Left ventricle myocardium inferior (tissue), 1 donor: ENCODE results near the gene FLACC1. TPM values are rescaled to one million over a fixed set of nuclear protein-coding genes. Genes with fewer than 3 reads are reported as not detected.

Source experiments
- DNase-seq: peaks from one replicate; pipeline ENCODE4 v3.0.0-alpha.2; 2020
- H3K27ac ChIP-seq: fragments of 200-600 bp; replicated peaks from 2 replicates; pipeline ENCODE4 v1.8.0; 2021
- H3K27me3 ChIP-seq: fragments of 200-600 bp; 2 replicates; pipeline ENCODE4 v1.8.0; 2021; ENCODE audit warnings: low read depth
- H3K36me3 ChIP-seq: fragments of 200-600 bp; 2 replicates; pipeline ENCODE4 v1.8.0; 2021
- H3K4me1 ChIP-seq: fragments of 200-600 bp; 2 replicates; pipeline ENCODE4 v1.8.0; 2021
- H3K4me3 ChIP-seq: fragments of 200-600 bp; 2 replicates; pipeline ENCODE4 v1.8.0; 2021; ENCODE audit warnings: mild to moderate bottlenecking, moderate library complexity
- H3K9me3 ChIP-seq: fragments of 200-600 bp; replicated peaks from 2 replicates; pipeline ENCODE4 v1.8.0; 2021
- intact Hi-C: fragments of 100-400 bp; cut with micrococcal nuclease; formaldehyde crosslinking; loops from one replicate; pipeline ENCODE4 v1.11.0; 2022
- long read RNA-seq: library from polyadenylated mRNA; unstranded; transcript quantifications from one replicate; pipeline ENCODE4 v2.0.0, GENCODE V29; 2021
- total RNA-seq: library from RNA; stranded (reverse); fragmentation: NEBNext Ultra II Directional; extraction: Animal tissue kit (Norgen Biotek cat#: 25700); gene quantifications from one replicate; pipeline ENCODE4 v1.2.1, GENCODE V29; 2021
- TF ChIP-seq, protein P1 (sequence below): fragments of 200-600 bp; IDR thresholded peaks from 2 replicates; pipeline ENCODE4 v1.8.0; 2021; ENCODE audit warnings: antibody characterized with exemption, mild to moderate bottlenecking, borderline replicate concordance
- donor health status: DM: no; HTN: yes; CAD: no; lungs with severe emphysema.

Gene FLACC1, protein sequence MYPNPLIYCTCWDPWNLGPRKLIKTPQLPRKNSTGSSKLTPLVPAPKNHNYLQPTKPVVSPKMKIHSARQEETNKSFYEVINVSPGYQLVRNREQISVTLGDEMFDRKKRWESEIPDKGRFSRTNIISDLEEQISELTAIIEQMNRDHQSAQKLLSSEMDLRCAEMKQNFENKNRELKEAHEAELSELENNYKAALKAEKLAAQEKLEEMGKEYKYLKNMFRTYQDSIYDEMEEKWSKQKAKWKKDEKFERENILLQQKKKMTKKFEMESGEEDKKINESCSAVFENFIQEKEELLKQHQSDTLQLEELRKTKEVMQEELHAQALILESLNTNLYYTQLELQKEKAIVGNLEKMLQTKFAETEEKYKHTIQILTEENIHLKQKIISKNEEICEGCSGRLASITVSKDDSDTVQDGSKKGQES
- 11.8 TPM for total RNA-seq
- long read RNA-seq, partial matches to known transcripts, result 0 of 3 reads
- long read RNA-seq, other reads (novel, unspliced or antisense), result 0 of 3 reads

DNA sequence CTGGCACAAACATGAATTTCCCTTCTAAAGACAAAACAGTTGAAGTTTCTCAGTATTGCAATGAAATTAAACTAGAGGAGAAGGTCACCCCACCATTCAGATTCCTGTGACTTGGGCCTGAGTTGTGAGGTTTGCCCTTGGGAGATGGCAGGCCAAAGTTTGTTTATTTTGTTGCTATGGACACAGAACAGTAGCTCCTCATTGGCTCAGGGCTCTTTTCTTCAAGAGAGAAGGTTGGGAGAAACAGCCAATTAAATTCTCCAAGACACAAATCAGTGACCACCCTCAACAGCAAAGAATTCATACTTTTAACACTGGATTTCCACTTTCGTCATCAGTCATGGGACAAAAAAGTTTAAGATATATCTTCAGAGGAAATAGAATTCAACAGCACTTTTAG lies at the start of gene FLACC1:
TSS of gene FLACC1 (minus strand) at position 125 of the 400 bp plus-strand sequence. CDS start 5,941 bp downstream, outside the sequence.
- Histone ChIP-seq H3K4me1 (peaks cover 26% of the 10 kb centered on the region), H3K4me3 (peak within 1 kb of the TSS; percentile 52), H3K9me3 (no peaks in the 10 kb centered on the region), H3K27ac (peak within 1 kb of the TSS; percentile 84), H3K27me3 (no peaks in the 10 kb centered on the region), H3K36me3 (peaks cover 41% of the 10 kb centered on the region)
- TF ChIP-seq, protein P1, sequence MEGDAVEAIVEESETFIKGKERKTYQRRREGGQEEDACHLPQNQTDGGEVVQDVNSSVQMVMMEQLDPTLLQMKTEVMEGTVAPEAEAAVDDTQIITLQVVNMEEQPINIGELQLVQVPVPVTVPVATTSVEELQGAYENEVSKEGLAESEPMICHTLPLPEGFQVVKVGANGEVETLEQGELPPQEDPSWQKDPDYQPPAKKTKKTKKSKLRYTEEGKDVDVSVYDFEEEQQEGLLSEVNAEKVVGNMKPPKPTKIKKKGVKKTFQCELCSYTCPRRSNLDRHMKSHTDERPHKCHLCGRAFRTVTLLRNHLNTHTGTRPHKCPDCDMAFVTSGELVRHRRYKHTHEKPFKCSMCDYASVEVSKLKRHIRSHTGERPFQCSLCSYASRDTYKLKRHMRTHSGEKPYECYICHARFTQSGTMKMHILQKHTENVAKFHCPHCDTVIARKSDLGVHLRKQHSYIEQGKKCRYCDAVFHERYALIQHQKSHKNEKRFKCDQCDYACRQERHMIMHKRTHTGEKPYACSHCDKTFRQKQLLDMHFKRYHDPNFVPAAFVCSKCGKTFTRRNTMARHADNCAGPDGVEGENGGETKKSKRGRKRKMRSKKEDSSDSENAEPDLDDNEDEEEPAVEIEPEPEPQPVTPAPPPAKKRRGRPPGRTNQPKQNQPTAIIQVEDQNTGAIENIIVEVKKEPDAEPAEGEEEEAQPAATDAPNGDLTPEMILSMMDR, result no peak
- no peak for DNase-seq
- intact Hi-C loops, result no loop called here

DNA sequence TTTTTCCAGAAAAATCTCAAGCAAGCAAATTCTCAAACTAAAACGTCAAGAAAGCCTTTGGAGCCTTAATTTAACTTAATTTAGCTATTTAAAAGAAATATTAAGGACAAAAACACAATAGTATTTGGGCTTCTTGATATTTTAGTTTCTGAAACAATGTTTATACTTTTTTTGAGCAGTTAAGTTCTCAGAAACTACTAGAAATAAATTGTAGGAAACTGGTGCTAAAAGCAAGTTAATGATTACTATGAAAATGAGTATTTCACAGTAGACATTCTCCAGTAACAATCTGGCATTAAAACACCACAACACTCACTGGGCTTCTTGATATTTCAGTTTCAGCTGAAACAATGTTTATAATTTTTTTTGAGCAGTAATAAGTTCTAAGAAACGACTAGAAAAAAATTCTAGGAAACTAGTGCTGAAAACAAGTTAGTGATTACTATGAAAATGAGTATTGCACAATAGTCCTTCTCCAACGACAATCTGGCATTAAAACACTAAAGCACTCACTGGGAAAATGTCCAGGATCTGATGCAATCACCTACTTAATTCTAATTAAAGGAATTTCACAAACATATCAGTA lies 49.0 kb upstream of the FLACC1 start:
- Histone ChIP-seq H3K4me1 (peaks cover 90% of the 10 kb centered on the region), H3K36me3 (peaks cover 4% of the 10 kb centered on the region), H3K27ac (peak overlapping the region; percentile 84), H3K9me3 (no peaks in the 10 kb centered on the region), H3K4me3 (peak overlapping the region; percentile 55), H3K27me3 (no peaks in the 10 kb centered on the region)
- DNase-seq, result no peak
- intact Hi-C loops, result no loop called here
- TF ChIP-seq, protein P1, result no peak

DNA sequence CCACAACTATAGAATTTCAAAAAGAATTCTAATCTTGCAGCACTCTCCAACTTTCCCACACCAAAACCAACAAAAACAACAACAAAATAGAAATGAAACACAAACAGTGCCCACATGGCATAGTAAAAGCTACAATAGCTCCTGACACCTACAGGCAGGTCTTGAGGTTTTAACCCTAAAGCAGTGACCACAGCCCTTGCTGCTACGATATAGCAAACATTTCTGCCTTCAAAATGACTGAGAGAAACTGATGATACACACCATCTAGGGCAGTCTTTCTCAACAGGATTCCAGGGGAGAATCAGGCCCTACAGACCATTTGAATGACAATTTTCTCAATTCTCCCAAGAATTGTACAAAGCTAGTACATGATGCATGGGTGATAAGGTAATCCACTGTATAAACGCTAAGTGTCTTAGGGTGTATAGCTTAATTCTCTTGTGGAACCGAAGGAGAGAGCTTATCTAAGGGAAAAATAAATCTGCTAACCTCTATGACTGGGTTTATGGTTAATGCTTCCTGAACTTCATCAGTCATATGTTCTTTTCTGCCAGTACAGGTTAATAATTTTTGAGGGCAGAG lies 47.6 kb upstream of the FLACC1 start:
- H3K4me1 ChIP-seq, result peaks cover 90% of the 10 kb centered on the region
- H3K4me3 ChIP-seq, result peak overlapping the region; percentile 55
- TF ChIP-seq, protein P1, result no peak
- no peak for DNase-seq
- H3K9me3 ChIP-seq, result no peaks in the 10 kb centered on the region
- H3K27ac ChIP-seq, result peak overlapping the region; percentile 84
- peaks cover 12% of the 10 kb centered on the region for H3K36me3 ChIP-seq
- no peaks in the 10 kb centered on the region for H3K27me3 ChIP-seq
- intact Hi-C loops, result no loop called here

DNA sequence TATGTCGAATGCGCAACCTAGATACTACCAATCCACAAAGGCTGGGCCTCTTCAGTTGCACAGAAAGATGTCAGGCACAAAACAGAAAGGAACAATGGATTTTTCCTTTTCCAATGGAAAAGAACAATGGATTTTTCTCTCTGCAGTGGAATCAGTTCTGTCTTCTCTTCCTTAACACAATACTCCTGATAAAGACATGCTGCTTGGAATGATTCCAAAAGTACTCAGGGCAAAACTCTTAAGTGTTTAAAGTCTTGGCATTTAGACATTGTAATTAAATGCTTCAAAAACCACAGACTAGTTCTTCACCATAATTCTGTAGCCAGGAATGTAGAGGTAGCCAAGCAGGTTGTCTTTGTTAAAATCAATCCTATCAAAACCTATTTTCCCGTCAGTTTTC lies 46.7 kb upstream of the FLACC1 start:
- no peak for DNase-seq
- no peaks in the 10 kb centered on the region for H3K27me3 ChIP-seq
- peak overlapping the region; percentile 55 for H3K4me3 ChIP-seq
- H3K27ac ChIP-seq, result peak overlapping the region; percentile 84
- TF ChIP-seq, protein P1, result no peak
- H3K4me1 ChIP-seq, result peaks cover 88% of the 10 kb centered on the region
- H3K36me3 ChIP-seq, result peaks cover 21% of the 10 kb centered on the region
- intact Hi-C loops, result no loop called here
- no peaks in the 10 kb centered on the region for H3K9me3 ChIP-seq

DNA sequence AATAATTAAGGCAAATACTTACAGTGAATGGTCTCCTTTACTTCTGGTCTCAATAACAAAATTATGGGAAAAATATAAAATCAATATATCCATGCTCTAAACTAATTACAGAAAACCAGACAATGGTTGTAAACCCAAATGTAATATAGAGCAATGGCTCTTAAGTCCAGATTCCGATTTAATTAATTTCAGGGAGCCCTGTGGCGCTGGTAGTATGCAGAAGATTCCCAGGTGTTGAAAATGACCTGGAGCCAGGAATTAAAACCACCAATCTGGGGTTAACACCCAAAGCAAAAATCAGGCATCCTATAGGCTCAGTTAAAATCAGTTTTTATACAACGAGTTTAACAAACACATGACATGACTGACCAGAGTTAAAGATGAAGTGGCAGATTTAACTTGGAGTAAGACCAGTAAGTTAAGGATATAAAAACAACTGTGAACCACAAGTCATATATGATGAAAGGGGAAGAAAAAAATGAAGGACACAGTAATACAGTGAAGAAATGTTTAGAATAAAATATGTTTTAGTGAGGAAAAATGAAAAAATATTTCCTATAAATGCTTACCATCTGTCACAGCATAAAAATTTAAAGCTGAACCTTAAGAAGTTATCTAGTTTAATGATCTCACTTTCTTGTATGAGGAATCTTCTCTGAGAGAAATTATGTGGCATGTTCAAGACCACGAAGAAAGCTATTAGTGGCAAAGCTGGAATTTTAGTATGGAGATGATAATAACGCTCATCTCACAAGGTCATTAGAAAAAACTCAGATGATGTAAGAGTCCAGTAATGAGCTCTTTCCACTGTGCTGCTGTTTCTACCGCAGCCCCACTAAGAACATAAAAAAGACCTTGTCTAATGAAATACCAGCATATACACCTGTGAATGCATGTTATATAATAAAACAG lies 45.8 kb upstream of the FLACC1 start:
- peaks cover 85% of the 10 kb centered on the region for H3K4me1 ChIP-seq
- TF ChIP-seq, protein P1, result no peak
- no peaks in the 10 kb centered on the region for H3K9me3 ChIP-seq
- H3K27ac ChIP-seq, result peak overlapping the region; percentile 84
- peak overlapping the region; percentile 55 for H3K4me3 ChIP-seq
- DNase-seq, result no peak
- intact Hi-C loops, result no loop called here
- H3K27me3 ChIP-seq, result no peaks in the 10 kb centered on the region
- peaks cover 31% of the 10 kb centered on the region for H3K36me3 ChIP-seq
